IPS-NIHi7 (cell line): ENCODE measurements around the gene SH2B3.

ENCODE experiments used
- DNase-seq: peaks from one replicate; pipeline ENCODE4 v3.0.0; 2012; ENCODE audit warnings: mixed read lengths; ENCODE audit errors: extremely low spot score

SH2B3 gene

DNA sequence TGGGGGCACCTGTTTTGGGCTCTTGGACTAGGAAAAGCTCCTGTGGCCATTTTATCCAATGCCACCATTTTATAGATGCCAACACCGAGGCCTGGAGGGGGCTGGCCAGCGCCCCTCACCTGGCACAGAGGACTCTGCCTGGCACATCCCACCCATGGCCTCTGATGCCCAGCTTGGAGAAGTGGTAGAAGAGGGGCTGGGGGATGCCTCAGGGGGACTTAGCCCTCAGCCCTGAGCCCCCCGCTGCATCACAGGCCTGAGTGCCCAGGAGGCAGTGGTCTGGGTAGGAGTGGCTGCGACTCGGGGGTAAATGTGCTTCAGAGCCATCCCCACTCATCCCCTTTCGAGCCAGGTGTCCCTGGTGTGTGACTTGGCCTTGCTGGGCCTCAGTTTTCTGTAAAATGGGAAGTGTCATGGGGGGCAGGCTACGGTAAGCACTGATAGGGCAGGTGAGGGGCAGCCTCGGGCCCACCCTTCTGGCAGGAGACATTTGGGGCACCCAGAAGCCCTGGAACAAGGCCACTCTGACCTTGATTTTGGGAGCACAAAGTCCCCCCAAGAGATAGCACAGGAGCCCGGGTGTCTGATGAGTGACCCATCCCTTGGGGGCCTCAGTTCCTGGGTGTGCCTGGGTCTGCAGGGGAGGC is 22.5 kb downstream of the SH2B3 start:
- no peak for DNase-seq

DNA sequence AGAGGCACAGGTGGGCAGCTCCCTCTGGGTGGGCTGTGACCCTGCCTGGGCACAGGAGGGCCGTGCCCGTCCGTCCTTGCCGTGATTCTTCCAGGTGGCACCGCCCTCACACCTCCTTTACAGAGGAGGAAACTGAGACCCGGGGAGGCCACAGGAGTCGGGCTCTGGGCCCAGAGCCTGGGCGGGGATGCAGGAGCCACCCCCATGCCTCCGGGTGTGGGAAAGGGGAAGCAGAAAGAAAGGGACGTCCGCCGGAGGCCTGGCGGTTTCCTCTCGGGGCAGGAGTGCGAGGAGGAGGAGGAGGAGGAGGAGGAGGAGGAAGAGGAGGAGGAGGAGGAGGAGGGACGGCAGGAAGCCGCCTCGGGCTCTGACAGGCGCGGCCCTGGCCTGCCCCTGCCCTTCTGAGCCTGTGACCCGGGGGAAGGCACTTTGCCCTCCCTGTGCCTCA is 23.0 kb downstream of the SH2B3 start:
- no peak for DNase-seq

DNA sequence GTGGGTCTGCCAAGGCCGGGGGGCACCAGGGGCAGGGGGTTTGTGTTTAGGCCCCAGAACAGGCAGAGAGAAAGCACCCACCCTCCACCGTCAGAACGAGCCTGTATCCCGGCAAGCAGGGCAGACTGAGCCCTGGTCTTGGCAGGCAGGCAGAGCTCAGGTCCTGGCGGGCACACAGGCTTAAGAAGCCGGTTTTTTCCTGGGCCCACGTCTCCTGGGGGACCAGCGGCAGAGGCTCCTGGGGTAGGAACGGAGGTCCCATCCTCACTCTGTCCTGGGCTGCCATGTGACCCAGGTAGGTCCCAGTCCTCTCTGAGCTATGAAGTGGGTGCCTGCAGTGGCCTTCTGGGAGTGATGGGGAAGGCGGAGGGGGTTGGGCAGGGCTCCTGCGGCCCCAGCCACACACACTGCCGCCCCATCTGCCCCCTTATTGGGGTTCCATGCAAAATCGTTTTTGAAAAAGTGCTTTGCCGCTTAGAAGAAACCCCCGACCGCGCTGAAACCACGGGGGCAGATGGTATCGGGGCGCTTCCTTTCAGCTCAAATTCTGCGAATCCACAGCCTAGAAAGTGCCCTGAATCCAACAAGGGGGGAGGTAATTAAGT is 24.2 kb downstream of the SH2B3 start:
- no peak for DNase-seq

DNA sequence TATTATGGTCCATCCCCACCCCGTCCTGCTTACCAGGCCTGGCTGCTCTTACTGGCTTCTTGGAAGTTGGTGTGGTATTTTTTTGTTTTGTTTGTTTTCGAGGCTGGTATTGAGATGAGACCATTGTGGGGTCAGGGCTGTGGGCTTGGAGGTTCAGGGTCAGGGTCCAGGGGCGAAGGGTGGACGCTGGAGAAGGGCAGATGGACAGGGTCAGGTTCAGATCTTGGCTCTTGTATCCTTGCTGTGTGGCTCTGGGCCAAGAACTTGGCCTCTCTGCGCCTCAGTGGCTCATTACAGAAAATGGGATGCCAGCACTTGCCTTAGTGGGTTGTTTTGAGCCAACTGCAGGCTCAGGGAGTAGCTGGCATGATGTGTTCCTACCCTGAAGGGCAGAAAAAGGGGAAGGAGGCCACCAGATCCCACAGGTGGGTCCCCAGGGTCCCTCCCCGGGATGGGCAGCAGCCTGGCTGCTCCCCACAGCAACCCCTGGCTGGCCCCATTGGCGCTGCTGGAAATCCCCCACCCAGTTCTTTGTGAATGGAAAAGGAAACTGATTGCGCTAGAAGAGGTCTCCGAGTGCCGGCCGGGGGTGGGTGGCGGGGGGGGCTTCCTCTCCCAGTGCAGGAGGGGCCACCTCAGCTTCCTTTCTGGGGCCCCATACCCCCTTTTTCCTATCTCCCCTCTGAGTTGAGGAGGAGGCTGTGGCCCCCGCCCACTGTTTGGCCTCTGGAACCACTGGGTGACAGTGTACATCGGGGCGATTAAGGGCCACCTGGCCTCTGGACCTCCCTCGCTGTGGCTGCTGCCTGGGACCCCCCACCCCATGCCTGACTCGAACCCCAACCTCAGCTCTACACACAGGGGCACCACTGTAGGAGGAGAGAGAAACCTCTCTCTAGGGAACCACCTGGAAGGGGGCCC is 25.0 kb downstream of the SH2B3 start:
- no peak for DNase-seq

DNA sequence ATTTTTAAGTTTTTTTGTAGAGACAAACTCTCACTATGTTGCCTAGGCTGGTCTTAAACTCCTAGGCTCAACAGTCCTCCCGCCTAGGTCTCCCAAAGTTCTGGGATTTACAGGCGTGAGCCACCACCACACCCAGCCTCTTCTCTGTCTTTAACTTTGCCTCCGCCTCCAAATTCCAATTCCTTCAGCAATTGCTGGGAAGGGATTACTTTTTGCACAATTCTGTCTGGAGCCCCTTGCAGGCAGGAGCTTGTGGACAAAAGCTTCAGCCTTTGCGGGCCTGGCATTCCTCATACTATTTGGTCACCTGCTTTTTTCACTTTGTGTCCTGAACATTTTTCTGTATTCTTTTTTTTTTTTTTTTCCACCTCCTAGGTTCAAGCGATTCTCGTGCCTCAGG is 26.0 kb downstream of the SH2B3 start:
- no peak for DNase-seq

DNA sequence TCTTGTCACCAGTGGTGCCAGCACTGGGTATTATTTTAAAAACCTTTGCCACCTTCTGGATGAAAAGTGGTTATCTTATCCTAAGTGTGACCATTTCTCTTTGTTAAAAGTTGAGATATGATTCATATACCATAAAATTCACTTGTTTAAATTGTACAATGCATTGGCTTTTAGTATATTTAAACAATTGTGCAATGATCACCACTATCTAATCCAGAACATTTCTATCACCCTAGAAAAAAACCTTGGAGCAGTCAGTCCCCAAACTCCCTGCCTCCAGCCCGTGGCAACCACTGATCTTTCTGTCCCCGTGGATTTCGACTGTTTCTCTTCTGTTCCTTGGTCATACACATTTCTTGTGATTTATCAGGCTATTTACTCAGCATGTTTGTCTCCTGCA is 28.3 kb downstream of the SH2B3 start:
- no peak for DNase-seq

DNA sequence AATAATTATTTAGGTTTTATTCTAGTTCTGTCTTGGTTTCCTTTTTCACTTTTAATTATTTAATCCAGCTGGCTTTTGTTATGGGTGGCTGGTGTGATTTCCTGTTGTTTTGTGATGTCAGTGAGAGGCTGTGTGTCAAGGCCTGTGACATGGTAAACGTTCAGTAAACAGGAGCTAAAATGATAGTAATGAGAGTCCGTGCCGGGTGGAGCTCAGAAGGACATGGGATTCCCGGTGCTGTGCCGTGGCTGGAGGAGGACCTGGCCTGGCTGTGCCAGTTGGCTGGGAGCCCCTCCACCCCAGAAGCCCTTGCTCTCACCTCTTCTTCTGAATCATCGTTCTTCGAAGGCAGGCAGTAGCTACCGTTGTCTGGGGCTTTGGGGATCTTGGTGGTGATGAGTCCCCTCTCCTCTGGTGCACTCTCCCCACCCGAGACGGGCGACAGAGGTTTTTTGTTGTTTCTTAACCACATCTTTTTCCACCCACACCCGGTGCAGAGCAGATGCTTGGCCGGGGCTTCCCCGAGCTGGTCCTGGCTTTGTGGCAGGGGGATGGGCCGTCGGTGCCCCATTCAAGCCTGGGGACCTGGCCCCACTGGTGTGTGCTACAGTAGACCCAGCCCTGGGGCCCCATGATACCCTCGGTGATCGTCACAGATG is 29.1 kb downstream of the SH2B3 start:
- no peak for DNase-seq

DNA sequence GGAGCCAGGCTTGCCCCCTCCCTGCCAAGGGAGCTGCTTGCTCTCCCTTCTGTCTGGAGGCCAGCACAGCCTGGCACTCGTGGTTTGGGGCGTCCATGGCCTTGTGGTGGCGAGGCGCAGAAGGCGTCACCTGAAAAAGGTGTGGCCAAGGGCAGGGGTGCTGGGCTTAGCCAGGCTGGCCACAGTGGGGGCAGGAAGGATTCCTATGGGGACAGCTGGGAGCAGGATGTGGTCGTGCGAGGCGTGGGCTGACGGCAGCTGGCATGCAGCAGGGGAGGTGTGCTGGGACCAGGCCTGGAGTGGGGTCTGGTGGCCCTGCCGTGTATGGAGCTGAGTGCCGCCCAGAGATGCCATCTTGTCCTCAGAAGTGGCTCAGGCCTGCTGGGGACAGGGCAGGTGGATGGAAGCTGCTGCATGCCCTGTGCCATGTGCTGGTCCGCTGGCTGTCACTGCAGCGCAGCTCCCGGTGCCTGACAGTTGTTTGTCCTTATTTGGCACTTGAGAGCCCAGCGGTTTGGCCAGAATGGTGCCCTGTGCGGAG is 30.0 kb downstream of the SH2B3 start:
- no peak for DNase-seq

DNA sequence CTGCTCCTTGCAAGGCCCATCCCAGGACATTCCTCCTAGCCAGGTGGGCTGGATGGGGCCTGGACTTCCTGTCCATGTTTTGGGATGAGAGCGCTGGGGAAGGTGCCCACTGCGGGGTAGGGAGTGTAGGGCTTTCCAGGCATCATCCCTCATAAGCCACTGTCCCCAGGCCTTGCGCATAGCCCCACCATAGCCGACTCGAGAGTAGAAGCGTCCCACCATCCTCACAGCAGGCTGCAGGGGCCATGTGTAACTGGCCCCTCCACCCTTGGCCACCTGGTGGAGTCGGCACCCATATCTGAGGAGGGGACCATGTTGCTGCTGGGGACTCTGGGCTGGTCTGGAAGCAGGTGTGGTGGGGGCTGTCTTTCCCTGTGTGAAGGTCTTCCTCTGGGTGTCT is 30.5 kb downstream of the SH2B3 start:
- DNase-seq, result no peak

DNA sequence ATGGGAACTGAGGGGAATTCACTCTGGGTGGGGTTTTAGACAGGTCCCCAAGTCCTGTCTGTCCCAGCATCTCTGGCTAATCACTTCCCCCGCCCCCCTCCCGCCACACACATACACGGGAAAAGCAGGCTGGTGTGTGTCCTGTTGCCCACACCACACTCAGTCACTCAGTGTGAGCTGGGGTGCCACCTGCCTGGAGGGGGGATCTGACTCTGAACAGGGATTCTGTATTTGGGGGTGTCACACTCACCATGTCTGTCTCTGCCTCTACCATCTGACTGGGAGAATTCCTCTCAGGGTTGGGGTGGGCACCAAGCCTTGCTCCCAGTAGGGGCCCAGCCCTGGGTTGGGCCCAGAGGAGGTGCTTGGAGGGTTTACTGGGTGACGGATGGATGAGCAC is 31.1 kb downstream of the SH2B3 start:
- no peak for DNase-seq

DNA sequence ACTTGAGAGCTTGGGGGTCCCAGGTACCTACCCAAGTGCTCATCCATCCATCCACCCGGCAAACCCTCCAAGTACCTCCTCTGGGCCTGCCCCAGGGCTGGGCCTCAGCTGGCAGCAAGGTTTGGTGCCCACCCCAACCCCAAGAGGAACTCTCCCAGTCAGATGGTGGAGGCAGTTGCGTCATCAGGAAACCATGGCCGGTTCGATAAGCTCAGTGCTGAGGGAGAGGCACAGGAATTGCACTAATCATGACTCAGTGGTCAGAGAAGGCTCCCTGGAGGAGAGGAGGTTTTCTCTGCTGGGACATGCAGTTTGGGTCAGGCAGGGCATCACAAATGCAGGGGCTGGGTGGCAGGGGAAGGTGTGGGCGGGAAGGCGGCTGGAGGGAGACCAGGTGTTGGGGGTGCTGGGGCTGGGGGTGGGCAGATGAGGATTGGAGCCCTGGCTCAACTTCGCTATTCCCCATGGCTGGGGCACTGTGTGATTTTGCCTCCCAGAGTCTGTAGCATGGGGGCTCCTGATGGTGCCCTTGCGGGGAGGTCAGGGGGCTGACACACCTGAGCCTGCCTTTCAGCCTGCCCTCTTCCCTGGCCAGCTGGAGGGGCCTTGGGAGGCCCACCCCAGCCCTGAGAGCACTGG is 32.2 kb downstream of the SH2B3 start:
- DNase-seq, result no peak

DNA sequence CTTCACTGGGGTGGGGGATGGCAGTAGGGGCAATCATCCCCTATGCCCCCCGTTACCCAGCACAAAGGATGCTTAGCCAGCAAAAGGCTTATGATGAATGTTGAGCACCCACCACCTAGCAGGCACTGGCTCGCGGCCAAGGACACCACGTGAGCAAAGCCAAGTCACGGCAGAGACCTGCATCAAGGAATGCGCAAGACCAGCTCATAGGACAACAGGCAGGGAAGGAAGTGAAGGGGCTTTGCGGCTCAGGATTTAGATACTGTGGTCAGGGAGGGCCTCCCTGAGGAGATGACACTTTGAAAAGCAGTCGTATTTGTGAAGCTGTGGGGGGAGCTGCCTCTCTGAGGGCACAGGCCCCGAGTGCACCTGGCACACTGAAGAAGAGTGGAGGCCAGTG is 32.8 kb downstream of the SH2B3 start:
- no peak for DNase-seq

DNA sequence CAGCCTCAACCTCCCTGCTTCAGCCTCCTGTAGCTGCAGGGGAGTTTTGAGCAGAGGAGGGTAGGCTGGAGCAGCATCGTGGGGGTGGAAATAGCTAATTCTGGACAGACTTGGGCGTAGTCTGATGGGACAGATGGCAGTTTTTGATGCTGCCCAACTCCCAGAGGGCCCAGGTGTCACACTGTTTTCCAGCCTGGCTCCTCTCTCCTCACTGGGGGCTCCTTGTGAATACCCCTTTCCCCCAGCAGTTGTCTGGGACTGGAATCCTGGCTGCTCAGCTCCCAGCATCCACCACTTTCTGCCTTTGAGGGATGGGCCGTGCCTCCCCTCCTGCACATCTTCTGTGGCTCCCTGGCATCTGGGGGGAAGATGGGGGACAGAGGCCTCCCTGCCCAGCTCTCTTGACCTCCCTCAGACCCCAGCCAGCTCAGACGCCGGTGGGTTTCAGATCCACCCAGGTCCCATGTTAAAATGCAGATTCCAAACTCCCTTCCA is 34.0 kb downstream of the SH2B3 start:
- DNase-seq, result no peak

DNA sequence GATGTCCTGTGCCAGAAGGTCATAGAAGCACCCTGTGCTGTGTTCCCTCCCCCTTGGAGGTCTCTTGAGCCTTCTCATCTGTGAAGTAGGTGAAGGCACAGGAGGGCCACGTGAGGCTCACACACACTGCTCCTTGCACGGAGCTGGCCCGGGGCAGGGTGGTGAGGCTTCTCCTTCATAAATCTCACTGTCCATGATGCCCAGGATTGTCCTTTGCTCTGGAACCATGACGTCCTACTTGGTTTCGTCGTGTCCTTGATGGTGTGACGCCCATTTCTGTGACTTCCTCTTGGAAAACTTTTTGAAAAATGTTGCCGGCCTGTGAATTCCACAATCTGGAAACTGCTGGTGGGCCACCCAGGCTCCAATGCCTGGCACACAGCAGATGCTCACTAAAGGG is 34.4 kb downstream of the SH2B3 start:
- no peak for DNase-seq

DNA sequence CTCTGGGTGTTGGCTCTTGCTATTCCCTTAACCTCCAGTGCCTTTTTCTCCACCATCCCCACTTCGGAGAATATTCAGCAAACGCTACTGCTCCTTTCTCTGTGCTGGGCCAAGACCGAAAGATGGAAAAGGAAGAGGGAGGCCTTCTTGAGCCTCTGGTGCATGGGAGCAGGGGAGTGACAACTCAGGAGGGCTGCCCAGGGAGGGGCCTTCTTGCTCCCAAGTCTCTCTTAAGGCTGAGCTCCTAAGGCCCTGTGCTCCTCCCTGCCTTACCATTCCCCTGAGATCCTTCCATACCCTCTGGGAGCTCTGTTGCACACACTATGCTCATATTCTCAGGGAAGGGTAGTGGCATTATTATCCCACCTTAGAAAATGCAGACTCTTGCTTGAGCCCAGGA is 34.9 kb downstream of the SH2B3 start:
- no peak for DNase-seq

DNA sequence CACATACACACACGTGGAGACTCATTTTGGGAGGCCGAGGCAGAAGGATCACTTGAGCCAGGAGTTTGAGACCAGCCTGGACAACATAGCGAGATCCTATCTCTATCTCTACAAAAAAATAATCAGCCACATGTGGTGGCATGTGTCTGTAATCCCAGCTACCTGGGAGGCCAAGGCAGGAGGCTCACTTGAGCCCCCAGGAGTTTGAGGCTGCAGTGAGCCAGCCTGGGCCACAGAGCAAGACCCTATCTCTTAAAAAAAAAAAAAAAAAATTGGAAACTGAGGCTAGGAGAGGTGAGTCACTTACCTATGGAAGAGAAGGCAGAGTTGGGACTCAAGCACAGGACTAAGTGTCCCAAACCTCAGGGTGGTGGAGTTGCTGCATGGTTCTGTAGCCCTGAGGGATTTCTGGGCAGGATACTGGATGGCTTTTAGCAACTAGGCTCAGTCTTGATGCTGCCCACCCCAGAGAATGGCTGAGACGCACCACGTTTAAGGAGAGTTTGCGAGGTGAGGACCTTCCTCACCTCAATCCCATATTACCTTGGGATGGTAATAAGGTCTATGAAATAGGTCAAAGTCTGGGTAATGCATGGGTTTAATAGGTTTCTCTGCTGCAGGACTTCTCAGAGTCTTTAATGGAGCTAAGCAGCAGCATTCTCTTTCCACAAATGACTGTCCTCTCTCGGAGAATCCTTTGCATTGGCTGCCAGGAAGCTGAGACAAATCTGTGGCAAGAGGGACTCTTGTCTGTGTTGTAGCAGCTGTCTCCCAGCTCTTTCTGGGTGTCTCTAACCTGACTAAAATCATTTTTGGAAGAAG is 35.6 kb downstream of the SH2B3 start:
- no peak for DNase-seq

DNA sequence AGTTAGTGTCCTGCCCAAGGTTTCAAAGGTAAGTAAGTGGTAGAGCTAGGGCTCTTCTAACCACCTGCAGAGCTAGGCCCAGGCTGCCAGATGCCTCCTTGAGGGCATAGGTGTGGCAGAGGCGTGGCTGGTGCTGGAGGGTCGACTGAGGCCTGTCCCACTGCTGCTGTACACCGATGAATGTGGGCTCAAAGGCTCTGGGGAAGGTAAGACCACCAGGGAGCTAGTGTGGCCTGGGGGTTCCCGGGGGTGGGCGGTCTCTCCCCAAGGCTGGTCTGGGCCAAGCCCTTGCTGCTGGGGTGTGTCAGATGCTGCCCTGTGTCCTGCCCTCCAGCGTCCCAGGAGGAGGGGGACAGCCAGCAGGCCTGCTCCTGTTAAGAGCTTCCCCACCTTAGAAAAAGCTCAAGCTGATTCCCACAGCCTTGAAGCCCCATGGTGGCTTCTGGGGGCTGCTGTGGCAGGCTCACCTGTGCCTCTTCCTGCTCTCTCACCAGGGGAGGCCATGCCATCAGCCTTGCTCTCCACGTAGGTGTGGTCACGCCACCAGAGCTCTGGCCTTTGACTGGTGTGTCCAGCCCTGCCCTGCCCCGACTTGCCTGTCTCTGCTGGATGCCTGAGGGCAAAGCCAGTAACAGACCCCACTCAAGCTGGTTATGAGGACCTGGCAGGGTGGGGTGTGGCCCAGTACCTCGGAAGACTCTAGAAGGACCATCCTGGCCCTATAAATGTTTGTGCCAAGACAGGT is 36.8 kb downstream of the SH2B3 start:
- DNase-seq, result no peak

DNA sequence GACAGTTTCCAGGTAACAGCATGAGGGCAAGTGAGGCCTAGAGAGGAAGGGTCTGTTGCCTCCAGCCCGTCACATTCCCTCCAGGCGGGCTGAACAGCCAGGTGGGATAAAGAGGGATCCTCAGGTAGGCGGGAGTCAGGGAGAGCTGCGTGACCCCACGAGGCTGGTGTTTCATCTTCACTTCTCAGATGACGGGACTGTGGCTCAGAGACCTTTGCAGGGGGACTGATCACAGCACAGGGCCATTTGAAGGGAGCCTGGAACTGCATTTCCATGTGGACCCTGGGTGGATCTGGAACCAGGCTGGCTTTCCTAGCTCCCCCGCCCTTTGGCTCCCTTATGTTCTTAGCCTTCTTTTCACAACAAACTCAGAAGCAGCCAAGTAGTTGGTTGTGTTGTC is 37.4 kb downstream of the SH2B3 start:
- DNase-seq, result no peak

DNA sequence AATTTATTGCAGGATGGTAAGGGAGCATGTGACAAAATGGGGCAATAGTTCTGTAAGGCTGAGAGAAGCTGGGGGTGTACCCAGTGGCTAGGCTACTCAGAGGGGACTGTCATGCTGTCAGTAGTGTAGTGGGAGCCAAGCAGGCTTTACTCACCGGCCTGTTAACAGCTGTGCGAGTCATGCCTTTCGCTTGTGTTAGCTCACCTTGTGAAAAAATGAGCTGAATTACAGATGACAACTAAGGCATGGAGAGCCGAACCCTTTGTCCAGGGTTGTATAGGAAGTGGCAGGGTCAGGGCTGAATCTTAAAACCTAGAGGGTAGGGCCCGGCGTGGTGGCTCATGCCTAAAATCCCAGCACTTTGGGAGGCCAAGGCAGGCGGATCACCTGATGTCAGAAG is 37.9 kb downstream of the SH2B3 start:
- DNase-seq, result no peak
